Tibial artery (tissue), 4 donors: Measurements from ENCODE around the gene DNAH6.

ENCODE experiments used
- DNase-seq, 2 donors: peaks; one replicate each; pipeline ENCODE4 v3.0.0-alpha.2; 2019
- H3K27ac ChIP-seq, 2 donors: fragments of 200-600 bp; sonication (generic) in 1 of 2; 1 replicate in 1 of 2; 2 replicates in 1 of 2; pipeline ENCODE4 v1.5.1; 2018 to 2019; ENCODE audit warnings: mild to moderate bottlenecking in 1 of 2
- H3K27me3 ChIP-seq, 2 donors: fragments of 200-600 bp; sonication (generic) in 1 of 2; one replicate each; pipeline versions ENCODE4 v1.5.1 to v1.6.0; 2016 to 2019
- H3K36me3 ChIP-seq, 3 donors: fragments of 200-600 bp; sonication (generic) in 2 of 3; one replicate each; pipeline ENCODE4 v1.5.1; 2016 to 2019; ENCODE audit warnings: mild to moderate bottlenecking in 2 of 3
- H3K4me1 ChIP-seq, 4 donors: fragments of 200-600 bp; sonication (generic) in 2 of 4; 1 replicate in 3 of 4; 2 replicates in 1 of 4; pipeline ENCODE4 v1.5.1; 2016 to 2019
- H3K4me3 ChIP-seq, 2 donors: fragments of 200-600 bp; sonication (generic) in 1 of 2; 1 replicate in 1 of 2; 2 replicates in 1 of 2; pipeline ENCODE4 v1.5.1; 2018 to 2019; ENCODE audit warnings: mild to moderate bottlenecking in 2 of 2
- H3K9me3 ChIP-seq, 3 donors: fragments of 200-600 bp; sonication (generic) in 1 of 3; one replicate each; pipeline ENCODE4 v1.5.1; 2016 to 2019
- CTCF ChIP-seq, 2 experiments: fragments of 200-600 bp in 1 of 2; fragments of 450-650 bp in 1 of 2; IDR thresholded peaks; one replicate each; pipeline ENCODE4 v1.5.1; 2017 to 2019; ENCODE audit warnings: antibody characterized with exemption in 2 of 2, mild to moderate bottlenecking in 1 of 2, moderate library complexity in 1 of 2
- intact Hi-C: fragments of 100-400 bp; cut with DNase I; formaldehyde crosslinking; loops from one replicate; pipeline ENCODE4 v1.15.0; 2023; ENCODE audit warnings: low total_unique reads

Gene DNAH6

DNA sequence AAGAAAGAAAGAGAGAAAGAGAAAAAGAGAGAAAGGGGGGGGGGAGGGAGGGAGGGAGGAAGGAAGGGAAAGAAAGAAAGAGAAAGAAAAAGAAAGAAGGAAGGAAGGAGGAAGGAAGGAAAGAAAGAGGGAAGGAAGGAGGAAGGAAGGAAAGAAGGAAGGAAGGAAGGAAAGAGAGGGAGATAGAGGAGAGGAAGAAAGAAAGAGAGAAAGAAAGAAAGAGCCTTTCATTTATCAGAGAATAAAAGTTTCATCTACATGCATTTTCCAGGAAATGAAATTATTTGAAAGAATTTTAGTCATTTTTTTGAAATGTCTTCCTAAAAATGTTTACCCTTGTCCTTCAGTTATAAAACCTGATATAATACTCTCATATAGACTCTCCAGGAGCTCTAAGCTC, 192.1 kb downstream of the DNAH6 start:
- no peaks in the 10 kb centered on the region for H3K9me3 ChIP-seq
- H3K4me1 ChIP-seq: no peaks in the 10 kb centered on the region
- H3K27me3 ChIP-seq: no peaks in the 10 kb centered on the region
- intact Hi-C loops: no loop called here
- TF ChIP-seq CTCF (IDR thresholded peaks at IDR 0.05): no peak
- H3K27ac ChIP-seq: no peak overlapping the region
- no peak for DNase-seq
- H3K4me3 ChIP-seq: no peak overlapping the region
- no peaks in the 10 kb centered on the region for H3K36me3 ChIP-seq

GRCh38 chr2:84711651-84712050, 195.4 kb downstream of the DNAH6 start:
- H3K4me3 ChIP-seq: no peak overlapping the region
- intact Hi-C loops: no loop called here
- DNase-seq: no peak
- no peaks in the 10 kb centered on the region for H3K4me1 ChIP-seq
- H3K9me3 ChIP-seq: no peaks in the 10 kb centered on the region
- no peak for TF ChIP-seq CTCF (IDR thresholded peaks at IDR 0.05)
- H3K27me3 ChIP-seq: no peaks in the 10 kb centered on the region
- H3K36me3 ChIP-seq: no peaks in the 10 kb centered on the region
- no peak overlapping the region for H3K27ac ChIP-seq

GRCh38 chr2:84713441-84713840, 197.1 kb downstream of the DNAH6 start:
- no peak for DNase-seq
- TF ChIP-seq CTCF (IDR thresholded peaks at IDR 0.05): no peak
- no peaks in the 10 kb centered on the region for H3K9me3 ChIP-seq
- no peak overlapping the region for H3K4me3 ChIP-seq
- H3K27me3 ChIP-seq: no peaks in the 10 kb centered on the region
- H3K27ac ChIP-seq: no peak overlapping the region
- intact Hi-C loops: no loop called here
- H3K4me1 ChIP-seq: no peaks in the 10 kb centered on the region
- no peaks in the 10 kb centered on the region for H3K36me3 ChIP-seq

- Histone ChIP-seq H3K4me1 (no peaks in the 10 kb centered on the region), H3K4me3 (no peak overlapping the region), H3K27me3 (no peaks in the 10 kb centered on the region), H3K9me3 (no peaks in the 10 kb centered on the region), H3K36me3 (no peaks in the 10 kb centered on the region), H3K27ac (no peak overlapping the region)
- TF ChIP-seq CTCF (IDR thresholded peaks at IDR 0.05): no peak
- no peak for DNase-seq
- intact Hi-C loops: no loop called here
These were observed 200.3 kb downstream of the DNAH6 start for GRCh38 chr2:84716564-84716963.

GRCh38 chr2:84717302-84717701, 201.0 kb downstream of the DNAH6 start:
- Histone ChIP-seq H3K27ac (no peak overlapping the region), H3K27me3 (no peaks in the 10 kb centered on the region), H3K9me3 (no peaks in the 10 kb centered on the region), H3K4me3 (no peak overlapping the region), H3K4me1 (no peaks in the 10 kb centered on the region), H3K36me3 (no peaks in the 10 kb centered on the region)
- intact Hi-C loops: no loop called here
- TF ChIP-seq CTCF (IDR thresholded peaks at IDR 0.05): no peak
- no peak for DNase-seq

GRCh38 chr2:84719434-84719833, 203.1 kb downstream of the DNAH6 start:
- Histone ChIP-seq H3K4me3 (no peak overlapping the region), H3K27ac (no peak overlapping the region), H3K4me1 (no peaks in the 10 kb centered on the region), H3K36me3 (no peaks in the 10 kb centered on the region), H3K27me3 (no peaks in the 10 kb centered on the region), H3K9me3 (no peaks in the 10 kb centered on the region)
- DNase-seq: no peak
- intact Hi-C loops: no loop called here
- TF ChIP-seq CTCF (IDR thresholded peaks at IDR 0.05): no peak
